Measurements from ENCODE around the gene NAA80. TPM values are rescaled to one million over a fixed set of nuclear protein-coding genes. Genes with fewer than 3 reads are reported as not detected.

NAA80 gene
- total RNA-seq, 1 donor from 2014 or later = 6.3 TPM

DNA sequence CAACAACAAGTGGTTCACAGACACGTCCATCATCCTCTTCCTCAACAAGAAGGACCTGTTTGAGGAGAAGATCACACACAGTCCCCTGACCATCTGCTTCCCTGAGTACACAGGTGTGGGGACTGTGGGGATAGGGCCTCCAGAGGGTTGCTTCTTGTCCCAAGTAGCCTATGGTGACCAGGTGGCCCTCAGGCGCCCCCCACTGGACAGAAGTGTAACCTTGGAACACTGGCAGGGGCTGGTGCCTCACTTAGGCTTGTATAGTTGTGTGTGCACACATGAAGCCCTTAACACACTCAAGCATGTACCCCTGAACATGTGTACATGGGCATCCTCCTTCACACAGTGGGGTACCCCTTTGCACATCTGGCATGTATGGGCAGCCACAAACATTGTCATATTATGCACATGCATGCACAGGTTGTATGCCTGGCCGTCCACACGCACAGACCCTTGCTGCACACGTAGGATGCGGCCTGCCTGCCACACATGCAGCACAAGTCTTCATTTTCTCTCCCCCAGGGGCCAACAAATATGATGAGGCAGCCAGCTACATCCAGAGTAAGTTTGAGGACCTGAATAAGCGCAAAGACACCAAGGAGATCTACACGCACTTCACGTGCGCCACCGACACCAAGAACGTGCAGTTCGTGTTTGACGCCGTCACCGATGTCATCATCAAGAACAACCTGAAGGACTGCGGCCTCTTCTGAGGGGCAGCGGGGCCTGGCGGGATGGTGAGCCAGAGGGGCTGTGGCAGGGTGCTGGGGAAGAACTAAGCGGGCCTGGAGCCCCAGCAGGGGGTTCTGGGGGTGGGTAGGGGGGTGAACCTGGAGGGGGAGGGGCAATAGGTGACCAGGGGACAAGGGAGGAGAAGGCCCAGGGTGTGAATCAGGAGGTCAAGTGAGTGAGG, 42.0 kb downstream of the NAA80 start:
- peak overlapping the region; percentile 21 for H3K4me3 Mint-ChIP-seq (ENCODE audit: unreplicated experiment)
- no peak overlapping the region for H3K4me3 ChIP-seq (ENCODE audit: insufficient read depth, low read depth, low read length)
- H4K20me1 ChIP-seq (ENCODE audit: insufficient read depth, low read length) = peaks cover 49% of the 10 kb centered on the region
- no peak overlapping the region for H3K4me2 ChIP-seq (ENCODE audit: low read length)
- TF ChIP-seq EZH2 (IDR thresholded peaks at IDR 0.05; ENCODE audit: insufficient read depth, low read length) = no peak
- TF ChIP-seq, protein P1, sequence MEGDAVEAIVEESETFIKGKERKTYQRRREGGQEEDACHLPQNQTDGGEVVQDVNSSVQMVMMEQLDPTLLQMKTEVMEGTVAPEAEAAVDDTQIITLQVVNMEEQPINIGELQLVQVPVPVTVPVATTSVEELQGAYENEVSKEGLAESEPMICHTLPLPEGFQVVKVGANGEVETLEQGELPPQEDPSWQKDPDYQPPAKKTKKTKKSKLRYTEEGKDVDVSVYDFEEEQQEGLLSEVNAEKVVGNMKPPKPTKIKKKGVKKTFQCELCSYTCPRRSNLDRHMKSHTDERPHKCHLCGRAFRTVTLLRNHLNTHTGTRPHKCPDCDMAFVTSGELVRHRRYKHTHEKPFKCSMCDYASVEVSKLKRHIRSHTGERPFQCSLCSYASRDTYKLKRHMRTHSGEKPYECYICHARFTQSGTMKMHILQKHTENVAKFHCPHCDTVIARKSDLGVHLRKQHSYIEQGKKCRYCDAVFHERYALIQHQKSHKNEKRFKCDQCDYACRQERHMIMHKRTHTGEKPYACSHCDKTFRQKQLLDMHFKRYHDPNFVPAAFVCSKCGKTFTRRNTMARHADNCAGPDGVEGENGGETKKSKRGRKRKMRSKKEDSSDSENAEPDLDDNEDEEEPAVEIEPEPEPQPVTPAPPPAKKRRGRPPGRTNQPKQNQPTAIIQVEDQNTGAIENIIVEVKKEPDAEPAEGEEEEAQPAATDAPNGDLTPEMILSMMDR (IDR thresholded peaks at IDR 0.05; ENCODE audit: insufficient read depth, low read depth, low read length) = peak; percentile 43
- no peak overlapping the region for H3K27ac Mint-ChIP-seq (ENCODE audit: unreplicated experiment)
- H3K27ac ChIP-seq (ENCODE audit: low read depth, low read length) = no peak overlapping the region
- H2AFZ ChIP-seq (ENCODE audit: low read depth, low read length) = no peak overlapping the region
- DNase-seq (ENCODE audit: low read depth) (no peak), FAIRE-seq (no peak)
- no peak overlapping the region for H3K9ac ChIP-seq (ENCODE audit: low read length)
- no peaks in the 10 kb centered on the region for H3K27me3 Mint-ChIP-seq (ENCODE audit: low read depth, unreplicated experiment)
- H3K9me3 ChIP-seq (ENCODE audit: insufficient read depth, low read depth, low read length) = no peaks in the 10 kb centered on the region
- H3K4me1 Mint-ChIP-seq (ENCODE audit: low read depth, unreplicated experiment) = peaks cover 26% of the 10 kb centered on the region
- no peaks in the 10 kb centered on the region for H3K9me3 Mint-ChIP-seq (ENCODE audit: unreplicated experiment)
- peaks cover 46% of the 10 kb centered on the region for H3K79me2 ChIP-seq (ENCODE audit: insufficient read depth, low read length)
- peaks cover 26% of the 10 kb centered on the region for H3K36me3 ChIP-seq (ENCODE audit: insufficient read depth, low read length)
- H3K36me3 Mint-ChIP-seq (ENCODE audit: low read depth, unreplicated experiment) = peaks cover 9% of the 10 kb centered on the region
- H3K27me3 ChIP-seq (ENCODE audit: insufficient read depth, low read length) = no peaks in the 10 kb centered on the region
- H3K4me1 ChIP-seq (ENCODE audit: insufficient read depth, low read length) = peaks cover 42% of the 10 kb centered on the region

DNA sequence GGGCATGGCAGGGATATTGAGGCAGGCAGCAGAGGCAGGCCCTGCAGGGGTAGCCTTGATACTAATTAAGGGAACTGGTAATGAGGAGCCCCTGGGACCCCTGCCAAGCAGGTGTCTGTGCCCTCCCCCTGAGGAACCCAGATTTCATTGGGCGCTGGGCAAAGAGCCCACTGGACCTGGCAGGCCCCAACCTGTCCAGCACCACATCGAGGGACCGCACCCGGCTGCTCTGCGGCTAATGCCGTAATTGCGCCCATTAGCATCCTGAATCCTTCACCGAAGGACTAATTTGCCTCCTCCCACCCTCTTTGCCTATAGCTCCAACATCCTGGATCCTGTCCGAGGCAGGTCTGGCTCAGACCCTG, 44.0 kb downstream of the NAA80 start:
- no peak overlapping the region for H2AFZ ChIP-seq (ENCODE audit: low read depth, low read length)
- Mint-ChIP-seq H3K9me3 (ENCODE audit: unreplicated experiment) (no peaks in the 10 kb centered on the region), H3K27me3 (ENCODE audit: low read depth, unreplicated experiment) (no peaks in the 10 kb centered on the region), H3K4me1 (ENCODE audit: low read depth, unreplicated experiment) (peaks cover 35% of the 10 kb centered on the region), H3K36me3 (ENCODE audit: low read depth, unreplicated experiment) (peaks cover 14% of the 10 kb centered on the region), H3K4me3 (ENCODE audit: unreplicated experiment) (no peak overlapping the region), H3K27ac (ENCODE audit: unreplicated experiment) (no peak overlapping the region)
- peaks cover 69% of the 10 kb centered on the region for H4K20me1 ChIP-seq (ENCODE audit: insufficient read depth, low read length)
- H3K4me2 ChIP-seq (ENCODE audit: low read length) = peak overlapping the region; percentile 39
- H3K36me3 ChIP-seq (ENCODE audit: insufficient read depth, low read length) = peaks cover 27% of the 10 kb centered on the region
- H3K27ac ChIP-seq (ENCODE audit: low read depth, low read length) = peak overlapping the region; percentile 57
- H3K9me3 ChIP-seq (ENCODE audit: insufficient read depth, low read depth, low read length) = no peaks in the 10 kb centered on the region
- H3K79me2 ChIP-seq (ENCODE audit: insufficient read depth, low read length) = peaks cover 66% of the 10 kb centered on the region
- peaks cover 46% of the 10 kb centered on the region for H3K4me1 ChIP-seq (ENCODE audit: insufficient read depth, low read length)
- peak overlapping the region; percentile 45 for H3K9ac ChIP-seq (ENCODE audit: low read length)
- no peak overlapping the region for H3K4me3 ChIP-seq (ENCODE audit: insufficient read depth, low read depth, low read length)
- H3K27me3 ChIP-seq (ENCODE audit: insufficient read depth, low read length) = no peaks in the 10 kb centered on the region
- TF ChIP-seq EZH2 (IDR thresholded peaks at IDR 0.05; ENCODE audit: insufficient read depth, low read length) = no peak
- TF ChIP-seq, protein P1 (IDR thresholded peaks at IDR 0.05; ENCODE audit: insufficient read depth, low read depth, low read length) = no peak
- no peak for DNase-seq (ENCODE audit: low read depth)
- no peak for FAIRE-seq

Data from astrocyte (in vitro differentiated cells and primary cell).